NCI-H748 (cell line): ENCODE data around the gene USP26.
"Not testable (repeated sequence)": the region's sequence is repeated elsewhere in the genome, so short reads cannot be mapped to it uniquely, and the experiment has no call there.

ENCODE experiments used
- DNase-seq: peaks from one replicate; lab custom pipeline; 2025; ENCODE audit not compliant: unreplicated experiment; lab: John Stamatoyannopoulos, UW

USP26 gene

GRCh38 chrX:133097031-133097430 is at the start of gene USP26:
USP26 (minus strand) TSS chrX:133097109; CDS start chrX:133028220, 68,889 bp downstream.
- no peak for DNase-seq

GRCh38 chrX:133134282-133134681 is 37.4 kb upstream of the USP26 start:
- no peak for DNase-seq

GRCh38 chrX:133120406-133120805 is 23.5 kb upstream of the USP26 start:
- no peak for DNase-seq

- no peak for DNase-seq
Measured at GRCh38 chrX:133094098-133094731, 2.7 kb downstream of the USP26 start.

- no peak for DNase-seq
Measured at GRCh38 chrX:133090236-133090809, 6.6 kb downstream of the USP26 start.

- no peak for DNase-seq
Measured at GRCh38 chrX:133089411-133089810, 7.5 kb downstream of the USP26 start.

- DNase-seq: no peak
Measured at GRCh38 chrX:133085785-133086184, 11.1 kb downstream of the USP26 start.

GRCh38 chrX:133085056-133085455 is 11.9 kb downstream of the USP26 start:
- DNase-seq: not testable (repeated sequence)

- DNase-seq: no peak
Measured at GRCh38 chrX:133083899-133084298, 13.0 kb downstream of the USP26 start.

- no peak for DNase-seq
Measured at GRCh38 chrX:133081990-133082389, 14.9 kb downstream of the USP26 start.

- DNase-seq: not testable (repeated sequence)
Measured at GRCh38 chrX:133077856-133078255, 19.1 kb downstream of the USP26 start.

- DNase-seq: no peak
Measured at GRCh38 chrX:133072566-133072965, 24.3 kb downstream of the USP26 start.

GRCh38 chrX:133068461-133068860 is 28.4 kb downstream of the USP26 start:
- no peak for DNase-seq

GRCh38 chrX:133056341-133056740 is 40.6 kb downstream of the USP26 start:
- no peak for DNase-seq

- DNase-seq: peak; percentile 8
Measured at GRCh38 chrX:133054761-133055405, 42.0 kb downstream of the USP26 start.

GRCh38 chrX:133053861-133054598 is 42.9 kb downstream of the USP26 start:
- no peak for DNase-seq

- DNase-seq: no peak
Measured at GRCh38 chrX:133048751-133049150, 48.2 kb downstream of the USP26 start.

- DNase-seq: no peak
Measured at GRCh38 chrX:133046601-133047000, 50.3 kb downstream of the USP26 start.

- DNase-seq: peak; percentile 37
Measured at GRCh38 chrX:133045986-133046385, 50.9 kb downstream of the USP26 start.

GRCh38 chrX:133044145-133044786 is 52.6 kb downstream of the USP26 start:
- DNase-seq: not testable (repeated sequence)

- no peak for DNase-seq
Measured at GRCh38 chrX:133042260-133042659, 54.6 kb downstream of the USP26 start.
